HG02588 (cell line): ENCODE results near the gene ALDH1A1.

ENCODE experiments used
- ATAC-seq: cut with Tn5 transposase; IDR thresholded peaks from one replicate; pipeline ENCODE4 v1.9.1; 2021; ENCODE audit warnings: mild to moderate bottlenecking, moderate library complexity; ENCODE audit not compliant: unreplicated experiment

Gene ALDH1A1

DNA sequence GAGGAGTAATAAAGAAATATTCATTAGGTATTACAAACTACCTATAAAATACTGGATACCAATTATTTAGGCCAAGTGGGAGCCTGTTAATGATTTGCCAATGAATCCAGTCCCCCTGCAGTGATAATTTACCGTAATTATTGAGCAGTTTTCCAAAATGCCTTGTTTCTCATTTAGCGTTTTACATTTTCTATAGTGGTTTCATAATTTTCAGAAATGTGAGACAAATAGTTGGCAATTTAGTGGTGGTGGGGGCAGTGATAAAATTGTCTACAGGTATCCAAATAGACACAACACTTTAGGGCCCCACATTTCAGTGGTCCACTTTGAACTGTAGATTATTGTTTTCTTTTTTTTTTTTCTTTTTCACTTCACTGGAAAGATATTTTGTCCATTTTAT is 27.3 kb upstream of the ALDH1A1 start:
- ATAC-seq: no peak

DNA sequence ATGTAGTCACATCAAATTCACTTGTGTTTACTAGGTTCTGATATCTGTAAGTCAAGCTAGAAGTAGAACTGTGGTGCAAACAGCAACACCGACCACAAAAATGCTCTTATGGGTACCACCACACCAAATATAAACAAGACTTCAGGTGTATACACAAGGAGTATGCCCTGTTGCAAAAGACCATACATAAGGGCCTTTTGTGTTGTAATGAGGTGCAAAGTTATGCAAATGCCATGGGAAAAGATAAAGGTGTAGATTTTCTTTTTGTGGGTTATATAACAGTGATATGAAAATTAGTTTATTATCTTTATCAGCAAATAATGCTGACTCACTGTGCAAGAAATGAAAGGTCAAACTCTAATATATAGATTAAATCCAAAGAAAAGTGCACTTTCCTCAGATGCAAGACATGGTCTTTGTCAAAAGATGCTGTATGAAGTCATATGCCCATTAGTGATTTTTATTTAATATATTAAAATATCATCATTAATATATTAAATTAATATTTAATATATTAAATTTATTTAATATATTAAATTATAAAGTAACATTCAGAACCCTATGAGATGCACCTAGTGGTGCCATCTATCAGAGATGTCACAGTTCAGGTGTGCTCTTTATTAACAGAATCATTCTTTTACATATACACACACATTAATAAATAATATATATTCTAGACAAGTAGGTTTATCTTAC is 26.7 kb upstream of the ALDH1A1 start:
- ATAC-seq: no peak

DNA sequence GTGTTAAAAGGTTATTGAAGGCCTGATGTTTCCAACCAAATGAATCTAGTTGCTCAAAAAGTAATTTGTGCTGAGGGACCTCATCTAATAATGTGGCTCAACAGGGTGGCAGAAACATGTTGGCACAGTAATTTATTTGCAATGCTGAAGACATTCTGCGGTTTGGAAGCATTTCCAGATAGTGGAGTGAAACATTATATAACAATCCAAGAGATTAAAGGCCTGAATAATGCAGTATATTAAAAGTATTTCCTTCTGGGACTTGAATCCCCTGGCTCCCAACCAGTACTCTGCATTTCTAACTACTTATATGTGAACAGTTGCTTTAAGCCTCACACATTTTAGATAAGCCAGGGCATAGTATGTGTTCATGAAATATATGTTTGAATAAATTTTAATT is 25.9 kb upstream of the ALDH1A1 start:
- no peak for ATAC-seq

- no peak for ATAC-seq
These were observed 24.8 kb upstream of the ALDH1A1 start for GRCh38 chr9:72977670-72978069.

DNA sequence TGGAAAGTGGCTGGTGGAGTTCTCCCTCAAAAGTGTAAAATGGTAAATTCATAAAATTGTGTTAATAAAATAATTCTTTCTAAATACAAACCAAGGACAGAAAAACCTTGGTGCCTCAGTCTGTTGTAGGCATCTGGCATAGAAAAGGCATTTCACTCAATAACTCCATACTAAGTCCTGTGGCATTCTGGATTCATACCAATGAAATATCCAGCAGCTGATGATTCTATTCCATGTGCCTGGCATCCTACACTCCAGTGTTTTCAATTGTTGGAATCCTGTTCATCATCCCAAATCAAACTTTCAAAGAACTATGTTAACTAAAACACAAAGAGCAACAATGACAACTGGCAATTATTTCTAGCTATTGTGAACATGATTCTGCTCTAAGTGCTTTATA is 21.6 kb upstream of the ALDH1A1 start:
- no peak for ATAC-seq

- ATAC-seq: no peak
These were observed 19.8 kb upstream of the ALDH1A1 start for GRCh38 chr9:72972636-72973035.

DNA sequence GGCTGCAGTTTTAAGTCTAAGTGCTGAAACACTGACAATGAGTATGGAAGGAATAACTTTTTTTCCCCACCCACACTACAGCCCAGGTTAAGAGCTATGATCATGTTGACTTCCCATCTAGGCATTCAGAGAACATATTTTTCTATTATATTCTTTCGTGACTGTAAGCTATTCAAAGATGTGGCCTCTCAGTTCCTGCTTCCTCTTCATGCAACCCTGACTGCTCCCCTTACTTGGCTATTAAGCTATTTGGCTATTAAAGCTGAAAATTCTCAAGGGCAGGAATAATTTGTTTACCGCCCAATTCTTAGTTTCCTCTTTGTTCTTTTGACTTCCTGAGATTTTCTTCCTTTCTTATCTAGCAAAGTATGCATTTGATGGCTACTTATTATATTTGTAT is 18.6 kb upstream of the ALDH1A1 start:
- no peak for ATAC-seq

- ATAC-seq: no peak
These were observed 7.6 kb upstream of the ALDH1A1 start for GRCh38 chr9:72960446-72960845.

DNA sequence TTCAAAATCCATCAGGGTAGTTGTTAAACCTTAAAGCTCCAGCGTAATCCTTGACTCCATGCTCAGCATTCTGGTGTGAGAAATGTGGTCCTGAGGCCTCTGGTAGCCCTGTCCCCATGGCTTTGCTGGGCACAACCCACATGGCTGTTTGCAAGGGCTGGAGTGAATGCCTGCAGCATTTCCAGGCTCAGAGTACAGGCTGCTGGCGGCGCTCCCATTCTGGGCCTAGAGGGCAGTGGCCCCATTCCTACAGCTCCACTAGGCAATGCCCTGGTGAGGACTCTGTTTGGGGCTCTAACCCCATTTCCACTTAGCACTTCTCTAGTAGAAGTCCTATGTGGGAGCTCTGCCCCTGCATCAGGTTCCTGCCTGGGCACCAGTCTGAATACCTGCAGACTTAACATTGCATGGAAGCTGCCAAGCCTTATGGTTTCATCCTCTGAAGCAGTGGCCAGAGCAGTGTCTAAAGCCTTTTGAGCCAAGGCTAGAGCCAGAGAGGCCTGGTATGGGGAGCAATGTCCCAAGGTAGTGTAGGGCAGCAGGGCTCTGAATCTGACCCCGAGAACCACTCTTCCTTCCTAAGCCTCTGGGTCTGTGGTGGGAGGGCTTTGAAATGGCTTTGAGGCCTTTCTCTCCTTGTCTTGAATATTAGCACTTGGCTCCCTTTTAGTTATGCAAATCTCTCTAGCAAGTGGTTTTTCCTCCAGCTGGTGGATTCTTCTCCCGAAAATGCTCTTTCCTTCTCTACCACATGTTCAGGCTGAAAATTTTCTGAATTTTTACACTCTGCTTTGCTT is 5.8 kb upstream of the ALDH1A1 start:
- ATAC-seq: no peak

DNA sequence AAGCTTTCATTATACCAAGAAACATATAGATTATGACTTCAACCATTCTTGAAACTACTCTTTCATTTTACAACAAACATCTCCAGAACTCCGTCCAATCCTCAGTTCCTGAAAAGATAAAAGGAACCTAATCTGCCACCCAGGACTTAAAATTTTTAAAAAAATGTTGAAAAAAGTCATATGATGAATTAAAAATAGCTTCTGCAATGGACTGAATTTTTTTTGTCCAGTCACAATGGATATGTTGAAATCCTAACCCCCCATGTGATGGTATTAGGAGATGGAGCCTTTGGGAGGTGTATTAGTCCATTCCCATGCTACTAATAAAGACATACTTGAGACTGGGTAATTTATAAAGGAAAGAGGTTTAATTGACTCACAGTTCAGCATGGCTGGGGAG is 2.7 kb upstream of the ALDH1A1 start:
- no peak for ATAC-seq

DNA sequence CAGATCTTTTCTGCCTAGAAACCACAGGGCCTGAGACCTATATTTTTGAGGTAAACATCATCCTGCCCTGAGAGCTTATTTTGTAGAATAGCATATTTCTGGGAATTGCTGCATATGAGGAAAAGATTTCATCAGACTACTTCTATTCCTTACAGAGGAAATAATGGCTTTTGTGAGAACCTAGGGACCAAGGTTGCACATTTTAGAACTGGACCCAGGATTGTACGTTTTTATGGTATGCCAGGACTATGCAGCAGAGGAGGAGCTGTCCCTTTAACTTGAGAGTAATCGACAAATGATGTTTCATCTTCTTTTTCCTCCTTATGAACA is 2.2 kb upstream of the ALDH1A1 start:
- ATAC-seq: no peak

- no peak for ATAC-seq
These were observed 1.7 kb upstream of the ALDH1A1 start for GRCh38 chr9:72954431-72955125.

DNA sequence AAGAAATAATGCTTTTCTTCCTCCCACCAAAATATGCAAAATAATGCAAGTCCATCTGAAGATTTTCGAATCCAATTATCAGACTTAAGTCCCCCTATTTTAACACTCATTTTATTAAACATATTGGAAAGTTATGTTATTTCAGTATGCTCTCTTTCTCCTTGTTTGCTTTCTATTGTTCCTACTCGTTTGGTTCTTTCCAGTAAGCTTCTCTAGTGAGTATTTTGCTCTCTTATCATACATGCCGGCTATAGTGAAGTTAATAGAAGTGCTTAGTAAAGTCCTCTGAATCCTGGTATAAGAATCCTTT is 517 bp downstream of the ALDH1A1 start:
- no peak for ATAC-seq

GRCh38 chr9:72951520-72952380 is 1.1 kb downstream of the ALDH1A1 start:
- no peak for ATAC-seq

DNA sequence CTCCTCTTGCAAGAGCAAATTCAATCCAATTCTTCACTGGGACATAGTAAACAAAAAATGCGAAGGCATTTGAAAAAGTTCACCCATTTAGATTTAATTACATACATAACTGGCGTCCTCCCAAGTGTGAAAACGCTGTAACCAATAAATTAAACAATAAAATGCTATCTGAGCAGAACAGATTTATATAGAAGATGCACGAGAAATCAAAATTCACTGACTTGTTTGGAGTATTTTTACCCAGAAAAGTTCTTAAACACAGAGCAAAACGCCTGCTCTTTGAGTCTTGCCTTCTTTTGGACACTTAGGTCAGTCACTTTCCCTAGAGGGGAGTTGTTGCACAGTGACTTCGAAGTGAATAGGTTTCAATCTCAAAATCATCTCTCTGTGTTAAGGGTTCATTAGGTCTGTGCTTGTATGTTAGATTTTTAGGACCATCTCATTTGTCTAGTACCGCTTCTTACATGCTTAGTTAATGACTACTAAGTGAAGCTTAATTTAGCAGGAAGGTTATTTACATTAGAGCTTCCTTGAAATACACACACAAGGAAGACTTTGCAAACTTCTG is 1.9 kb downstream of the ALDH1A1 start:
- ATAC-seq: no peak

DNA sequence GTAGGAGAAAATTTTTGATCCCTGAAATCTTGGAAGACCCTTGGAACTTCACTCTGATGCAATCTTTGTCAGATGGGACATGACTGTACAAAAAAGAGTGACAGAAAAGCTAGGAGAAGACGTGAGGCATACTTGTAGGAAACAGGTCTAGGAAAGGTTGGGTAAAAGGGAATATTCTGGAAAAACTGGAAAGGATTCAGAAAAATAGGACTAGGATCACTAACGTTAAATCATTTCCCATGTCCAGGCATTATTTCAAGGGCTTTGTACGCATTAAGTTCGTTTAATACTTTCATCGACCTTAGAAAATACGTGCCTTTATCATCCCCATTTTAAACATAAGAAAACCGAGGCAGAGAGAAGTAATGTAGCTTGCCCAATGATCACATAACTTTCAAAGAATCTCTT is 2.9 kb downstream of the ALDH1A1 start:
- ATAC-seq: no peak

- ATAC-seq: no peak
These were observed 3.6 kb downstream of the ALDH1A1 start for GRCh38 chr9:72949244-72949582.

DNA sequence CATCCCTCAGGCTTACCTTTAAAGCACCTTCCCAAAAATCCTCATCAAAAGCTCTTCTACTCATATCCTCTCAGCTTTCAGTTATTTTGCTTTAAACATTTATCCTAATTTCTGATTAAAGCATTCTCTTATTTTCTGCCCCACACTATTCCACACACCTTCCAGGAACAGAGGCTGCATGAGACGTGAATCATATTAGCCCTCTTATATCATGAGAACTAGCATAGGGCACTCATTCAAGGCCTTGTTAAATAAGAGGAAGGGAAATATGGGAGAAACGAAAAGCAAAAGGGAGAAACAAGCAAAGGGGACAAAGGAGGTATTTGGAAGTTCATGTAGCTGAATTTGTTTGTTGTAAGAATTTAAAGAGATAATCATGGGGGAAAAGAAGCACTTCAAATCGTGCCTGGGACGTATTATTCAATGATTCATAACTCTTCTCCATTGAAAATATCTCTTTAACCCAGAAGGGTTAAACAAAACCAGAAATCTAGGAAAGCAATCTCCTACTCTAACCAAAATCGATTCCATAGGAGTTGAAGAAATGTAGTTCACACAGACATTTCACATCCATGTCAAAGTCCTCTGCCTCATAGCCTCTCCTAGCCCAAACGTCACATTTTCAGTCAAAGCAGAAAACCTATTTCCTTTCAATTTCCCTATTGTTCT is 4.1 kb downstream of the ALDH1A1 start:
- no peak for ATAC-seq

DNA sequence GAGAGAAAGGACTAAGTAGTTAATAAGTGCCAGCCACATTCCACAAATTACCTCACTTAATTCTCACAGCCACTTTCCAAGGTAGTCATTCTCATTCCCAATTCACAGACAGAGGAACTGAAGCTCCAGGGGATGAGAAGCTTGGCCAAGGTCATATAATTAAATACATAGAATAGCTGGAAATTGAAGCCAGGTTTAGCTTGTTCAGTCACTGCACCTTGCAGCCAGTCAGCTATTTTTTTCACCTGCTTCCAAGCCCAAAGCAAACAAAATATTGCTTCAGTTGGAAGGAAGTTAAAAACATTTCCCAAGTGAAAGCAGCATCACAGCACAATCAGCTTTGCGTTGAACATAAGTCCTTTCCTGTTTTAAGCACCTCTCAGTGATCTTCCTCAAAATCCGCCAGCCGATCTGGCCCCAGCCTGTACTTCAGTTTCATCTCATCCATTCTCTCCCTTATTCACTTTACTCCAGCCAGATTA is 4.8 kb downstream of the ALDH1A1 start:
- no peak for ATAC-seq

- no peak for ATAC-seq
These were observed 6.0 kb downstream of the ALDH1A1 start for GRCh38 chr9:72946821-72947220.
